ENCODE measurements around the gene AATK. TPM values are rescaled to one million over a fixed set of nuclear protein-coding genes. Genes with fewer than 3 reads are reported as not detected.
A peak's percentile ranks its signal among the peaks of the same experiment; 100 is the strongest.

The AATK gene
- total and polyA plus RNA-seq, 9 of the 15 experiments (the other 6 are each of a cell fraction or from before 2014, with no cell fraction given), result 0.11 to 0.55 (median 0.38) TPM; not detected in 5

- no peak overlapping the region for H3K4me3 ChIP-seq
- intact Hi-C loops (cut with micrococcal nuclease), result no loop called here
- no peaks in the 10 kb centered on the region for H3K9me3 ChIP-seq (replicated peaks; ENCODE audit: control insufficient read depth, insufficient read depth, low read depth, low read length)
- H3K27me3 ChIP-seq (ENCODE audit: control insufficient read depth in 2 of 2, insufficient read depth in 2 of 2, low read length in 2 of 2), result no peaks in the 10 kb centered on the region
- in situ Hi-C loops (cut with MboI), result no loop called here
- ATAC-seq (peak; percentile 36), DNase-seq (ENCODE audit: extremely low read depth in 1 of 4, low spot score in 3 of 4) (peak; percentile 42 to 69 (median 50)), FAIRE-seq (peak; percentile 73)
- no peak overlapping the region for H2AFZ ChIP-seq (ENCODE audit: low read depth, low read length)
- H3K4me1 ChIP-seq (replicated peaks in 1 of 2; ENCODE audit: control insufficient read depth in 2 of 2, insufficient read depth in 2 of 2, low read length in 2 of 2), result peaks cover 53 to 93% of the 10 kb centered on the region in 2 experiments
- H3K9ac ChIP-seq (ENCODE audit: insufficient read depth in 1 of 2, low read depth in 2 of 2, low read length in 2 of 2), result peak overlapping the region in 1 of 2 experiments; percentile 81; a peak in 2 of 4 replicates
- H3K9me1 ChIP-seq (ENCODE audit: control insufficient read depth, insufficient read depth, low read length), result peaks cover 5% of the 10 kb centered on the region
- 53% methylated on average over 22 of the region's 24 CpGs for WGBS (ENCODE audit: insufficient coverage, low coverage, missing lambda C conversion rate)
- no peak overlapping the region for H3K27ac ChIP-seq (ENCODE audit: extremely low read depth, low read depth, low read length)
- no TSS peak for BruUV-seq (replicated peaks)
- CTCF ChIA-PET (ENCODE audit: low intra/inter-chr PET ratio), result no interaction called here
- POLR2A ChIA-PET, result interaction anchor here (0.6 to 1.0 kb wide), 2 partner anchors 51 to 75 kb away, joined by 3 to 4 read pairs; no protein-coding TSS in a partner anchor
- H3K36me3 ChIP-seq (ENCODE audit: control insufficient read depth, insufficient read depth, low read length), result peaks cover 39% of the 10 kb centered on the region; the same call in 2 of the 3 replicates
- H4K20me1 ChIP-seq (replicated peaks; ENCODE audit: control insufficient read depth, insufficient read depth, low read length), result 0 out of 2 replicates have a peak, but pooled peaks cover 7% of the 10 kb centered on the region
- no peaks in the 10 kb centered on the region for H3K79me2 ChIP-seq (ENCODE audit: control insufficient read depth, insufficient read depth, low read length)
- peak; percentile 13; the same call in 1 of the 2 replicates for TF ChIP-seq POLR2G (IDR thresholded peaks at IDR 0.05; ENCODE audit: low read depth, low read length)
- TF ChIP-seq, protein P1, sequence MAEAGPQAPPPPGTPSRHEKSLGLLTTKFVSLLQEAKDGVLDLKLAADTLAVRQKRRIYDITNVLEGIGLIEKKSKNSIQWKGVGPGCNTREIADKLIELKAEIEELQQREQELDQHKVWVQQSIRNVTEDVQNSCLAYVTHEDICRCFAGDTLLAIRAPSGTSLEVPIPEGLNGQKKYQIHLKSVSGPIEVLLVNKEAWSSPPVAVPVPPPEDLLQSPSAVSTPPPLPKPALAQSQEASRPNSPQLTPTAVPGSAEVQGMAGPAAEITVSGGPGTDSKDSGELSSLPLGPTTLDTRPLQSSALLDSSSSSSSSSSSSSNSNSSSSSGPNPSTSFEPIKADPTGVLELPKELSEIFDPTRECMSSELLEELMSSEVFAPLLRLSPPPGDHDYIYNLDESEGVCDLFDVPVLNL (CRISPR knock-in tag; IDR thresholded peaks at IDR 0.05; ENCODE audit: low read depth), result no peak
- H3K4me2 ChIP-seq (ENCODE audit: insufficient read depth, low read length), result no peak overlapping the region
Measured at GRCh38 chr17:81092518-81093095, 73.4 kb downstream of the AATK start.
